NCI-H226 (cell line): ENCODE data around the gene CIDEB.
"Not testable (repeated sequence)": the region's sequence is repeated elsewhere in the genome, so short reads cannot be mapped to it uniquely, and the experiment has no call there.

Experiments used
- DNase-seq: peaks from one replicate; pipeline ENCODE4 v3.0.0-alpha.2; 2015

CIDEB gene, protein sequence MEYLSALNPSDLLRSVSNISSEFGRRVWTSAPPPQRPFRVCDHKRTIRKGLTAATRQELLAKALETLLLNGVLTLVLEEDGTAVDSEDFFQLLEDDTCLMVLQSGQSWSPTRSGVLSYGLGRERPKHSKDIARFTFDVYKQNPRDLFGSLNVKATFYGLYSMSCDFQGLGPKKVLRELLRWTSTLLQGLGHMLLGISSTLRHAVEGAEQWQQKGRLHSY

DNA sequence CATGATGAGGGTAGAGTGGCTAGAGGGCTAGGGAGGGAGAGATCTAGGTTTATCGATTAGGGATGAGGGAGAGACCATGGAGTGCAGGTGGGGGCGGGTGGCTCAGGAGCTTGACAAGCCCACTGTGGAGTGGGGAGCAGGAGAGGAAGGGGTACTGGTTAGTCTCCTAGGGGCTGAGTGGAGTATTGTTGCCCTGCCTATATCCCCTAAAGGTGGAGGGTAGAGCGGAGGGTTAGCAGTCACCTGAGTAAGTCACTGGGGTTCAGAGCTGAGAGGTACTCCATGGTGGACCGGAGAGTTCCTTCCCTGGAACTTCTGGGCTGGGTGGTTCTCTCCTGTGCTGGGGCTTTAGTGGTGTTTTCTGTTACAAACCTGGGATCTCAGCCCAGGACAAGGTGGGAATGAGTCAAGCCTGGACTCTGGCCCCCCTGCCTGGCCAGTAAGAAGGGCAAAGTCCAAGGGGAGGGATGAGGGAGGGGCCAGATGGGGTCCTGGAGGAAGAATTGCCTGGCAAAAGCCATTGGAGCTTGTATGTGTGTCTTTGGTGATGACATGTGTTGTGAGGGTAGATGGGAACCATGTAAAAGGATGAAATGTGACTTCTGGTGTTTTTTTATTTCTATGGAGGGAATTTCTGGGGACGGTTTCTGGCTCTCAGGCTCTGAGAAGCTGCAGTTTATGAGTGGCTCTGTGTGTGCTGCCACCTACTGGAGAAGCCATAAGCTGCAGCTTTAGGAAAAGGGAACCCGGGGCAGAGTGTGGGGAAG lies at the start of gene CIDEB:
Gene CIDEB, minus strand, starts transcription at position 403 of the 767 bp plus-strand sequence. Its CDS starts 119 bp downstream, at position 284.
- DNase-seq: peak; percentile 26

DNA sequence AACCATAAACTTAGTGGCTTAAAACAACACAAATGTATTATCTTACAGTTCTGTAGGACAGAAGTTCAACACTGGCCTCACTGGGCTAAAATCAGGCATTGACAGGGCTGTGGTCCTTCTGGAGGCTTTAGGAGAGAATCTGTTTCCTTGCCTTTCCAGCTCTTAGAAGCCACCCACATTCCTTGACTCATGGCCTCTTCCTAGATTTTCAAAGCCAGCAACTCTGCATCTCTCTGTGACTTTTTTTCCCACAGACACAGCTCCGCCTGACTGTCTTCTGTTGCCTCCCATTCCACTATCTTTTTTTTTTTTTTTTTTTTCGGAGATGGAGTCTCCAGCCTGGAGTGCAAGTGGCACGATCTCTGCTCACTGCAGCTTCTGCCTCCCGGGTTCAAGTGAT lies 48.4 kb upstream of the CIDEB start:
- DNase-seq: no peak

DNA sequence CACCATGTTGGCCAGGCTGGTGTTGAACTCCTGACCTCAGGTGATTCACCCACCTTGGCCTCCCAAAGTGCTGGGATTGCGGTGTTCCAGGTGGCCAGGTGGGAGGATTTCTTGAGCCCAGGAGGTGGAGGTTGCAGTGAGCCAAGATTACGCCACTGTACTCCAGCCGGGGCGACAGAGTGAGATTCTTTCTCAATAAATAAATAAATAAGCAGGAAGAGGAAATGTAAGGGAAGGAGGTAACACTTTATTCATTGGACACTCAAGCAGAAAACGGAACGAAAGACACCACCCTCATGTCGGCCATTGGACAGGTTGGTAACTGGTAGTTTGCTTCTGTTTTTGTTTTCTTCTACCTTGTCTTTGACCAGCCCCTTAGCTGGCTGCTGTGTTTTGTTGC lies 47.2 kb upstream of the CIDEB start:
- DNase-seq: no peak

DNA sequence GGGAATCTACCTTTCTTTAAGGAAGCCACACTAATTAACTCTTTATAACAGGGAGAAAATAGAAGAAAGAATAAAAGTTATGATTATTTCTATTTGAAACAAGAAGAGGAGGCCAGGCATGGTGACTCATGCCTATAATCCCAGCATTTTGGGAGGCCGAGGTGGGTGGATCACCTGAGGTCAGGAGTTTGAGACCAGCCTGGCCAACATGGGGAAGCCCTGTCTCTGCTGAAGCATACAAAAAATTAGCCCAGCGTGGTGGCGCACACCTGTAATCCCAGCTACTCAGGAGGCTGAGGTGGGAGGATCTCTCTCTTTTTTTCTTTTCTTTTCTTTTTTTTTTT lies 46.7 kb upstream of the CIDEB start:
- not testable (repeated sequence) for DNase-seq

DNA sequence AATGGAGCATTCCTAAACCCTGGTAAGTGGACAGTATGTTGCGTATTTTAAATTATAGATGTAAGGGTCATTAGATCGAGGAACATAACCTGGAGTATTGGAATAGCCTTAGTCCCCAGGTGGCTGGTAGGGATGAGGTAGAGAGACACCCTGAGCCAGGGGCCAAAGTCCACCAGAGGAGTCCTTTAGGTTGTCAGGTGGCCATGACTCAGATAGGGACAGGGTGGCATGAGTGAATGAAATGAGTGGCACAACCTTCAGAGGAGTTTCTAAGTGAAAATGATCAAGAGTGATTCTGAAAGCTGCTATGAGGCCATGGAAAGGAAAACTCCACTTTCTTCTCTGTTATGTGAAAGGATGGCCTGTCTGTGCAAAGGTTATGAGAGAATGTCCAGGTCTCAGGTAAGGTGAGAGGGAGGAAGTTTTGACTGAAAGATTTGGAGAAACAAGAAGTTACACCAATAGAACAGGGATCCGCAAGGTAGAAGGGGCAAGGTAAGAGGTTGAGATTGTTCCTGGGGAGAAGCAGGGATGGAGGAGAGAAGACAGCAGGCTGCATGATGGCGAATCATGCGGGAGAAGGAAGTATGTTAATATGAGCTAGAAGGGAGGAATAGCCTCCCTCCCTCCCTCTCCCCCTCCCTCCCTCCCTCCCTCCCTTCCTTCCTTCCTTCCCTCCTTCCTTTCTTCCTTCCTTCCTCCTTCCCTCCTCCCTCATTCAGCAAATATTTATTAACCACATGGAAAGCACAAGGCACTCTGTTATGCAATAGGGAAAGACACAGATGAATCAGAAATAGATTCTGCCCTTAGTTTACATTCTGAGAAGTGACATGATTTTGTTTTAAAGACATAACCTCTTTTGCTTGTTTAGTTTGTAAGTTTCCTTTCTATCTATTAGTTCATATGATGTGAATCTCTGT lies 46.0 kb upstream of the CIDEB start:
- DNase-seq: peak; percentile 30

DNA sequence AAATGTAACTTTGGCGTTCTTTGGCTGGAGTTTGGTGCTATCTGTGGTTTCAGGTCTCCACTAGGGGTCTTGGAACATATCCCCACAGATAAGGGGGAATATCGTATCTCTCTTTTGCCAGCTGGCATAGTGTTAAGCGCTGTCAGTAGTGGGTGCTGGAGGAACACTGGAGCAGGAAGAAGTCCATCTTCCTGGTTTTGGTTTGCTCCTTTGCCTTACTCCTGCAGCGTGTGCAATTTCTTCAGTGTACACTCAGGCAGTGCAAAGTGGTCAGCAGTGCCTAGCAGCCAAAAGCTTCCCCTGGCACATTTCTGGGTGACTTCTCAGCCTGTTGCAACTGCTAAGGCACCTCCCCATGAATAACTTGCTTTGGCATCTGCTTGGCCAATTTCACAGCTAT lies 43.7 kb upstream of the CIDEB start:
- no peak for DNase-seq

DNA sequence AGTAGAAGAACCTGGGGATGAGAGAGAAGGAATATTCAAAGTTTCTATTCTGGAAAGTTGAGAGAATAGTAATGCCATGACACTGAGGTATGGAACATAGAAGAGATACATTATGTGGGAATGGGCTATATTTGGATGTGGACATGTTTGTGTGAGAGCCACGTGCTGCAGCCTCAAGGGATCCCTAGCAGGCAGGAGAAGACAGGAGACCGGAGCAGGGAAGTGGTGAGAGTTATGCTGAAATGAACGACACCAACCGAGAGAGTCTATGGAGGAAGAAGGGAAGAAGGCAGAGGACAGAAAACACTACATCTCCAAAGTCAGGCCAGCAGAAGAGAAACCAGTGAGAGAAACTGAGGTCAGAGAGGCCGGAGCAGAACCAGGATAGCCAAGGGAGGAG lies 42.0 kb upstream of the CIDEB start:
- no peak for DNase-seq

DNA sequence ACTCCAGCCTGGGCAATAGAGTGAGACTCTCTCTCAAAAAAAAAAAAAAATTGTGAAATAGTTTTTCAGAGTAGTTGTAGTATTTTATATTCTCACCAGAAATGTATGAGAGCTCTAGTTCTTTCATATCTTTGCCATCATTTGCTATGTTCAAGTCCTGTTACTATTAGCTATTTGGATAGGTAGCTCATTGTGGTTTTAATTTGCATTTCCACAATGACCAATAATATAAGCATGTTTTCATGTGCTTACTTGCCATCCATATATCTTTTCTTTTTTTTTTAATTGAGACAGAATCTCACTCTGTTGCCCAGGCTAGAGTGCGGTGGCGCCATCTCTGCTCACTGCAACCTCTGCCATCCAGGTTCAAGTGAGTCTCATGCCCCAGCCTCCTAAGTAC lies 40.4 kb upstream of the CIDEB start:
- no peak for DNase-seq

DNA sequence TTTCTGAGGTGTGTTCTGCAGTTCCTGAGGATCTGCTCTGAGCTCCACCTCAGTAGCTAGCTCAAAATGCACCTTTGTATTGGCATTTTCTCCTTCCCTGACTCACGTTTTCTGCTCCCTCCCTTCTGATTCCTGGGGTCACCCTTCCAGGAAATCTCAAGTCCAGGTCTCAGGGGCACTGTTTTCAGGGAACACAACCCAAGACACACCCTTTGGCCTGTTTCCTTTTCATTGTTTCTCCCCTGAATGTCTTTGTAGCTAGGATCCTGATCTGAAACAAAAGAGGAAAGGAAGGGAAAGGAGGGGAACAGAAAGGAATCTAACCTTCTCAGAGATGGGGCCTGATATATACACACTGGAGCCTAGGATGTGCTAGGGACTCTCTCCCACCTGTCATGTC lies 39.4 kb upstream of the CIDEB start:
- no peak for DNase-seq

DNA sequence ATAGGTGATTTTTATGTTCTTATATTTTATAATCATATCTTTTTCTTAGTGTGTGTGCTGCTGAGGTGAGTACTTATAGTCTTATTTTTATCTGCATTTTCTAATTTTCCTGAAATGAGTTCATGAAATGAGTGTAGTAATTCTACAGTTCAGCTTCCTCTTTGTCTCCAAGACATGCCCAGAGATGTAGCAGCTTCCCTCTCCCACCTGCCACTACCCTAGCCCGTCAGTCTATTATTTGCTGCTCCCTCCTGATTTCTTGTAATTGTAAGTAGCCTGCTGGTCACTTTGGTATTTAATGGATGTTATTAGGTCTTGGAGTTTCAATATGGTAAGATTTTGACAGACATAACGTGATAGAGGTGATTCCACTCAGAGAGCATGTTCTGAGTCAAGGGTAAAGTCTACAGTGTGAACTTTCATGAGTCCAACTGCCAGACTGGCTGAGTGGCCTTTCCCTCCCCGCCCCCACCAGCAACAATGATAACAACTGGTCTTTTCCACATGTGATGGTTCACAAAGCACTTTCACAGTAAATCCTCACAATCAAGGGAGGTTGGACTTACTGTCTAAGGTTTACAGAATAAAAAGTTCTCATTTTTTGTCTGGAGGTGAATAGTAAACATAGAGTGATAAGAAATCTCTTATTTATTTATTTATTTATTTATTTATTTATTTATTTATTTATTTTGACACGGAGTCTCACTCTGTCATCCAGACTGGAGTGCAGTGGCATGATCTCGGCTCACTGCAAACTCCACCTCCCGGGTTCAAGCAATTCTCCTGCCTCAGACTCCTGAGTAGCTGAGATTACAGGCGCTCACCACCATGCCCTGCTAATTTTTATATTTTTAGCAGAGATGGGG lies 36.3 kb upstream of the CIDEB start:
- DNase-seq: no peak

DNA sequence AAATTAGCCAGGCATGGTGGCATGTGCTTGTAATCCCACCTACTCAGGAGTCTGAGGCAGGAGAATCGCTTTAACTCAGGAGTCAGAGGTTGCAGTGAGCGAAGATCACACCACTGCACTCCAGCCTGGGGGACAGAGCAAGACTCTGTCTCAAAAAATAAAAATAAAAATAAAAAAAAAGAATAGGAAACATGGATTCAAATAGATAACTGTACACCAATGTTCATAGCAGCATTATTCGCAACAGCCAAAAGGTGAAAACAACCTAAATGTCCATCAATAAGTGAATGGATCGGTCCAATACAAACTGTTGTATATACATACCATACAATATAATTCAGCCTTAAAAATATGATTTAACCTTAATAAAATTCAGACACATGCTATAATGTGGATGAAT lies 35.1 kb upstream of the CIDEB start:
- DNase-seq: no peak

DNA sequence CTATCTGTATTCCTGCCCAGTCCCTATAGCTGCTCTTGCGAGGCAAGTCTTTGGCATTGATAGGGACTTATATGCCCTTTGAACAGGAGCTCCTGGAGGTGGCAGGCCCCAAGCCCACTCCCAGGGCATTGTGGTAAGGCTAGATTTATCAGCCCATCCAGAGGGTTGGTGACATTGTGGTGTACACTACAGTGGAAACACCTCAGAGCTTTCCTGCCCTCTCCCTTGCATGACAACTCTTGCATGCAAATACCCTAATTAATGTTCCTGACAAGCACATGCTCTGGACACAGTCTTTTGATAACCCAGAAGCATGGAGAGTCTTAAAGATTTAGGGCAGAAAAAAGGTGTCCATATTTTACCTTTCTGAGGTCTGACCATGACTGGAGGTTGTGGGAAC lies 32.8 kb upstream of the CIDEB start:
- no peak for DNase-seq

DNA sequence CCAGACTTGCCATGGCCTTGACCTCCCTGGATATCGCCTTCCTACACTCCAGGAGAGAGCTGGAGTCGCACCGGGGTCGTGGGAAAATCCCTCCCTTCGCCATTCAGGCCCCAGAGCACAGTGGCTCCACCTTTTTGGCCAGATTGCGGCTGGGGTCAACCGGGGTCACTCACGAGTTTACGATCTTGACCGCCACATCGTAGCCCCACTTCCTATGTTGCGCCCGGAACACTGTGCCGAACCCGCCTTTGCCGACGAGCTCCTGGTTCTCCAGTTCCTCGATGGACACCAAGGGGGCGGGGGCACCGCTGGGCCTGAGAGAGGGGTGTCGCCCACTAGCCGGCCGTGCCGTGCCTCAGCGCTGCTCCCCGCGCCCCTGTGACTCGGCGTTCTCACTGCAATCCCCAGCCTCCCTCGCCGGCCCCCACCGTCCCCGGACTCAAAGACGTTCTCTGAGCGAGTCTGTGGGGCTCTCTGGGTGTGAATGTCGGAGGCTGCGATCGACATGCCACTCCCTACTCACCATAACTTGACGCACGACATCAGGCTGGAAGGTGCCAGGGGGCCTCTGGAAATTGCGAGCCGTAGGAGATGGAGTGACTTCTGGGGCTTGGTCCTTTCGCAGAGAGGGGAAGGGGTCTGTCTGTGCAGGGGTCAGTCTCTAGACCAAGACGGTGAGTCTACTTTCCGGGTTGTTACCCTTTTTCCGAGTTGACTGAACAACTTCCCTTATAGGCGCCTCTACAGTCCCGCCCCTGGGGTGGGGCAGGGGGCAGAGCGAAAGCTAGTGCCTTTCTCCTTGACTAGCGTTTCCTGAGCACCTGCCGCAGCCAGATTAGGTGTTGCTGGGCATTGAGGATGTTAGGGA lies 31.7 kb upstream of the CIDEB start, which contains the start of gene RIPK3:
Gene RIPK3, minus strand, starts transcription at position 708 of the 868 bp plus-strand sequence. Its CDS starts 165 bp downstream, at position 543.
- no peak for DNase-seq

DNA sequence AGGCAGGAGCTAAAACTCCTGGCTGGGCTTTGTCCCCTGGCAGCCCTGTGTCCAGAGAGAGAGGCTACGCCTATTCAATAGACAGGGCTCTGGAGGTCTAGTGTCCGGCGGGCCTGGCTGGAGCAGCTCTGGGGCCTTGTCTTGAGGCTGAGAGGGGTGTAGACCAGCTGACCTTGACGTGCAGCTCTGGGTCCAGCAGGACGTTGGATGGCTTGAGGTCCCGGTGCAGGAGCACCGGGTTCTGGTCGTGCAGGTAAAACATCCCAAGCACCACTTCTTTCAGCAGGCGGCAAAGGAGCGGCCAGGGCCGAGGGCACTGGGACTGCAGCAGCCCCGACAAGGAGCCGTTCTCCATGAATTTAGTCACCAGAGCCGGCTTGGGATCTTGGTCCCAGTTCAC lies 31.1 kb upstream of the CIDEB start:
- DNase-seq: no peak

DNA sequence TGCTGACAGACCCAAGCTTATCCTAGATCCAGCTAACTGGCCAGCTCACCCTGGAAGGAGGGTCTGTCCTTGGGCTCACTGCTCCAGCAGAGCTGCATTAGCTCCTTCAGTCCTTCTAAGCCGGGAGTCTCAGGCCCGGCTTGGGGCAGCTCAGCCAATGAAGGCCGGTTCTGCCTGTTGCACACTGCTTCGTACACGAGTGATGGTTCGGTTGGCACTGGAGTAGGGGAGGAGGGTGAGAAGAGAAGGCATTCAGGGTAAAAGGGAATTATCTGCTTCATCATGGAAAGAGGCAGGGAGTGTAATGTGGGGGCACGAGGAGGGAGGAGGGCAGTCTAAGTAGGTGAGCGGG lies 30.0 kb upstream of the CIDEB start:
- no peak for DNase-seq

DNA sequence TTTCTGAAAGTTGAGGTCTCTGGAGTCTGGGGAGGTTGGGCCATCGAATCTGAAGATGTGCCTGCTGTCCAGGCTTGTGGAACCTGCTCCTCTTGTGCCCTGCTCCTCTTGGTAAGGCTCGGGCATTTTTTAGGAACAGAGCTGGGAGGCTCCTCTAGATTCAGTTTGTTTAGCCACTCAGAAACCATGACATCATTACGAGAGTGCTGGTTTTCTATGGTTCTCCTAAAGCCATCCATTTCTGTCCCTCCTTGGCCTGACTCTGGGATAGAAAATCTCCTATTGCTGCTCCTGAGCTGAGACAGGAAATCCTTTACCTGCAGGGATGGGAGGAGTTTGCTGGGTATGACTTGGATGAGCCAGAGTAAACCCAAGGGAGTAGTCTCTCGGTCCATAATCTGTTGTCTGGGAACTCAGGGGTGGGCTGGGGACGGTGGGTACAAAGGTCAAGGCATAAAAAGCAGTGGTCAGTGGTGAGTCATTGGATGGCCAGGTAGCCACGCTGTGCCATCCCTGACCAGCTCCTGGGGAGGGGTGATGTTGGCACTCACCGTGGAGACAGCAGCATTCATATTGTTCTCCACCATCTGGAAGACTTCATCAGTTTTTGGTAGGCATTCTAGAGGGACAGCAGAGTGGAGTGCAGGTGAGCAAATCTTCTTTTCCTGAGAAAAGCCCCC lies 29.5 kb upstream of the CIDEB start:
- no peak for DNase-seq

DNA sequence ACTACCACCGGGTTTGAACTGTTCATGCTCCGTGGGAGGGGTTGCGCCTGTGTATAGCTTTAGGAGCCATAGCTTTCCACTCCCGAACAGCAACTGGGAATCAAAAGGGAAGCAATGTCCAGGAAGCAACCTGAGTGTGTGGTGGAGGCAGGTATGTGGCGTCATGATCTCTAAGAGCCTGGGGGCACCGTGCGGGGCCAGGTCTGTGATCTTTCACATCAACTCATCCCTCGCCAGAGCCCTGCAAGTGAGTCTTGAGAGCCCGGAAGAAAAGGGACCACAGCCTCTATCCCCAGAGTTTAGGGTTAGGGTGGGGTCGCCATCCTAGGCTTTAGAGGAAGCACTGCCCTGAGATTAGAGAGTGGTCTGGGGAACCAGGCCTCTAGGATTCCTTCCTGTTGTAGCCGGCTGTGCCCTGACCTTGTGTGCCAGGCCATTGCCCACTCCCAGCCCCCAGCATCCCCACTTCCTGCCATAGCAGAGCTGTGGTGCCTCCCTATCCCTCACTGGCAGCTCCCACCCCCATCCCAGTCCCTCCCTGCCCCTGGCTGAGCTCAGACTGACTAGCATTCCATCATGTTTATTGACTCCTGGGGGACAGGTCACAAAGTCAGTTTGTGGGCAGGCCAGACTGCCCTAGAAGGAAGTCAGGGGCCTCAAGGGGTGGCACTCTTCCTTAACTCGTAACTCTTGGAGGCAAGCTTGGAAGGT lies 27.8 kb upstream of the CIDEB start:
- no peak for DNase-seq

DNA sequence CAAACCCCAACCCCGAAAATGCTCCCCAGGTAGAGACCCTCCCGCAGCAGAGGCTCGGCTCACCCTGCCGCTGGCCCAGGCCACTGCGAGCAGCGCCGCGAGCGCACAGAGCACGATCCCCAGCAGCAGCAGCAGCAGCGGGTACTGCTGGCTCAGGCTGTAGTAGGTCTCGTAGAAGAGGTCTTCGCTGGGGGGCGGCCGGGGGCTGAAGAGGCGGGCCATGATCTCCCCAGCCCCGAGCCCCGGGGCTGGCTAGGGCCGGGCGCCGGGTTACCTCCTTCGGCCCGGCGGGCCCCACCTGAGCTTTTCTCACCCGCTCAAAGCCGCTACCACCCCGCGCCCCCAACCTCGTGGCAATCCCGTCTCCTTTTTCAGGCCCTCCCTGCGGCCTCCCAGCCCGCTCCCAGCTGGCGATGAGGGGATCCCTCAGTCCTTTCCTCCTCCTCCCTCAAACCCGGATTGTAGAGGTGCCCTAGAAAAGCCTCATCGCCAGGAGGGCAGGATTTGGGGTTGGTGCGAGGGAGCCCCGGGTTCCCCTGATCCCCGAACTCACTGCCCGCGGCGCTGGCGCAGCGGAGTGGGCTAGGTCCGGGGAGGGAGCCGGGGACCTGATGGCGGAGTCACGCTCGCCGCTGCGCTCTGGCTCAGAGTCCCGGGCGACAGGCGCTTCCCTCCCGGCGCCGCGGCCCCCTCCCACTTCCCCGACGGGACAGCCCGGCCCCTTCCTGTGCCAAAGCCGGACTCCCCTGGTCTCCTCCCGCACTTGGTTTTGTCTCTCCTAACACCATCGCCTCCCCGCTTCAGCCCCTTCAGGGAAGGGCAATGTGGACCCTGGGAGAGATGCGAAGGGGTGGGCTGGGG lies 26.9 kb upstream of the CIDEB start, which contains the start of gene ADCY4:
Gene ADCY4, minus strand, starts transcription at position 641 of the 861 bp plus-strand sequence. Its CDS starts 419 bp downstream, at position 222.
- no peak for DNase-seq
